Uterus (tissue), 4 donors: ENCODE measurements around the gene SCYGR3. TPM values are rescaled to one million over a fixed set of nuclear protein-coding genes. Genes with fewer than 3 reads are reported as not detected.

Source experiments
- DNase-seq, 2 donors: peaks; one replicate each; pipeline ENCODE4 v3.0.0-alpha.2; 2019 to 2020
- H3K27ac ChIP-seq, 2 donors: fragments of 200-600 bp; sonication (generic); 1 replicate in 1 of 2; 2 replicates in 1 of 2; pipeline ENCODE4 v1.5.1; 2016 to 2018
- H3K27me3 ChIP-seq, 2 donors: fragments of 200-600 bp; sonication (generic); one replicate each; pipeline ENCODE4 v1.5.1; 2018 to 2019; ENCODE audit warnings: control low read depth in 1 of 2
- H3K36me3 ChIP-seq, 2 donors: fragments of 200-600 bp; sonication (generic); one replicate each; pipeline ENCODE4 v1.5.1; 2019; ENCODE audit warnings: control low read depth in 1 of 2
- H3K4me1 ChIP-seq, 2 donors: fragments of 200-600 bp; sonication (generic); one replicate each; pipeline ENCODE4 v1.5.1; 2018 to 2019; ENCODE audit warnings: control low read depth in 1 of 2
- H3K4me3 ChIP-seq, 2 donors: fragments of 200-600 bp; sonication (generic); 1 replicate in 1 of 2; 2 replicates in 1 of 2; pipeline ENCODE4 v1.5.1; 2018 to 2019; ENCODE audit warnings: mild to moderate bottlenecking in 1 of 2
- H3K9me3 ChIP-seq, 2 donors: fragments of 200-600 bp; sonication (generic); one replicate each; pipeline ENCODE4 v1.5.1; 2019; ENCODE audit warnings: control low read depth in 1 of 2
- POLR2A ChIP-seq, 2 donors: fragments of 450-650 bp; IDR thresholded peaks; one replicate each; pipeline ENCODE4 v1.6.1; 2016; ENCODE audit warnings: antibody characterized with exemption in 2 of 2, mild to moderate bottlenecking in 1 of 2, moderate library complexity in 1 of 2
- intact Hi-C: fragments of 100-400 bp; cut with DNase I; formaldehyde crosslinking; loops from one replicate; pipeline ENCODE4 v1.15.1; 2023; ENCODE audit warnings: low total_unique reads
- total RNA-seq, 4 donors: library from RNA; depleted of rRNA in 3 of 4; stranded (reverse); fragments of >200 nt in 3 of 4; gene quantifications; one replicate each; pipeline versions ENCODE4 v1.1.0 to v1.2.4, GENCODE V29; 2014 to 2023
- TF ChIP-seq, protein P1 (sequence below), 4 experiments: fragments of 200-600 bp in 2 of 4; fragments of 450-650 bp in 2 of 4; sonication (generic) in 2 of 4; IDR thresholded peaks; one replicate each; pipeline ENCODE4 v1.5.1; 2016 to 2019; ENCODE audit warnings: antibody characterized with exemption in 4 of 4, mild to moderate bottlenecking in 2 of 4, moderate library complexity in 1 of 4
- donor health status: DM: yes; HTN: yes; CAD: no.

Gene SCYGR3
- total RNA-seq, 4 donors from 2014 or later: not detected

- intact Hi-C loops: no loop called here
- no peak overlapping the region for H3K4me3 ChIP-seq
- no peak overlapping the region for H3K27ac ChIP-seq
- H3K4me1 ChIP-seq: no peaks in the 10 kb centered on the region
- H3K36me3 ChIP-seq: no peaks in the 10 kb centered on the region
- no peaks in the 10 kb centered on the region for H3K9me3 ChIP-seq
- H3K27me3 ChIP-seq: no peaks in the 10 kb centered on the region
- DNase-seq: no peak
- no peak for TF ChIP-seq POLR2A (IDR thresholded peaks at IDR 0.05)
- TF ChIP-seq, protein P1, sequence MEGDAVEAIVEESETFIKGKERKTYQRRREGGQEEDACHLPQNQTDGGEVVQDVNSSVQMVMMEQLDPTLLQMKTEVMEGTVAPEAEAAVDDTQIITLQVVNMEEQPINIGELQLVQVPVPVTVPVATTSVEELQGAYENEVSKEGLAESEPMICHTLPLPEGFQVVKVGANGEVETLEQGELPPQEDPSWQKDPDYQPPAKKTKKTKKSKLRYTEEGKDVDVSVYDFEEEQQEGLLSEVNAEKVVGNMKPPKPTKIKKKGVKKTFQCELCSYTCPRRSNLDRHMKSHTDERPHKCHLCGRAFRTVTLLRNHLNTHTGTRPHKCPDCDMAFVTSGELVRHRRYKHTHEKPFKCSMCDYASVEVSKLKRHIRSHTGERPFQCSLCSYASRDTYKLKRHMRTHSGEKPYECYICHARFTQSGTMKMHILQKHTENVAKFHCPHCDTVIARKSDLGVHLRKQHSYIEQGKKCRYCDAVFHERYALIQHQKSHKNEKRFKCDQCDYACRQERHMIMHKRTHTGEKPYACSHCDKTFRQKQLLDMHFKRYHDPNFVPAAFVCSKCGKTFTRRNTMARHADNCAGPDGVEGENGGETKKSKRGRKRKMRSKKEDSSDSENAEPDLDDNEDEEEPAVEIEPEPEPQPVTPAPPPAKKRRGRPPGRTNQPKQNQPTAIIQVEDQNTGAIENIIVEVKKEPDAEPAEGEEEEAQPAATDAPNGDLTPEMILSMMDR (IDR thresholded peaks at IDR 0.05): no peak
Observed at GRCh38 chr2:227566012-227566411, 48.6 kb downstream of the SCYGR3 start.

DNA sequence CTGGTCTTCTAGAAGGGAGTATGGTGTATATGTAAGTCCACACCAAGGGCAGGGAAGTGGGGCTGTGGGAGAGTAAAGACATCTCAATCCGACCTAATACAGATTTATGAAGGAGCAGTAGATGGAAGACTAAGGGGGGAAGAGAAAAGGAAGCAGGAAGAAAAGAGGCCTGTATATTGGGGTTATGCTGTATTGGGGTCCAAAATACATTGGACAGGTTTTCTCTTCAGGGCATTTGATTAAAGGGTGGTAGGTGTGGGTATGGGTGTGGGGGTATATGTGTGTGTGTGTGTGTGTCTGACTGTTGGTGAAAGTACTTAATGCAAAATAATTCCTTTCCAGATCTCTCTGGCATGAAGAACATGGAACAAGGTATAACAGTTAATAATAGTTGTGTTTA is 49.6 kb downstream of the SCYGR3 start:
- TF ChIP-seq POLR2A (IDR thresholded peaks at IDR 0.05): no peak
- TF ChIP-seq, protein P1 (IDR thresholded peaks at IDR 0.05): no peak
- intact Hi-C loops: no loop called here
- no peak for DNase-seq
- Histone ChIP-seq H3K27me3 (no peaks in the 10 kb centered on the region), H3K27ac (no peak overlapping the region), H3K36me3 (no peaks in the 10 kb centered on the region), H3K4me3 (no peak overlapping the region), H3K9me3 (no peaks in the 10 kb centered on the region), H3K4me1 (no peaks in the 10 kb centered on the region)

Other genes with a start within 250 kb of the SCYGR3 start
- not detected for gene TM4SF20, start 235.5 kb downstream of the SCYGR3 start, total RNA-seq
- not detected for gene SCYGR1, start 226.9 kb downstream of the SCYGR3 start, total RNA-seq
- gene AGFG1, start 142.7 kb downstream of the SCYGR3 start, total RNA-seq: 10 to 100 TPM; 17.6 to 60.4 (median 29.9) TPM
- not detected for gene SCYGR2, start 15.9 kb downstream of the SCYGR3 start, total RNA-seq
- gene SCYGR4, start 2.7 kb upstream of the SCYGR3 start, total RNA-seq: not detected
- not detected for gene SCYGR5, start 52.0 kb upstream of the SCYGR3 start, total RNA-seq
- gene SLC19A3, start 103.2 kb upstream of the SCYGR3 start, total RNA-seq: 1 to 10 TPM in 2 of 4 donors, under 1 TPM in 2; 0.51 to 4.8 (median 1.5) TPM
- not detected for gene SCYGR6, start 109.9 kb upstream of the SCYGR3 start, total RNA-seq
- not detected for gene SCYGR7, start 113.5 kb upstream of the SCYGR3 start, total RNA-seq
- gene SCYGR8, start 131.1 kb upstream of the SCYGR3 start, total RNA-seq: not detected
- not detected for gene CCL20, start 199.0 kb upstream of the SCYGR3 start, total RNA-seq